Neural cell (in vitro differentiated cells): ENCODE data around the gene ZNF705A.
"Not testable (repeated sequence)": the region's sequence is repeated elsewhere in the genome, so short reads cannot be mapped to it uniquely, and the experiment has no call there.

Source experiments
- EP300 ChIP-seq: fragments of 450-650 bp; conservative IDR thresholded peaks from 2 replicates; pipeline ENCODE4 v1.6.1; 2014; ENCODE audit warnings: antibody characterized with exemption, mild to moderate bottlenecking, moderate library complexity; ENCODE audit not compliant: poor library complexity, severe bottlenecking
- EZH2 ChIP-seq: fragments of 200-600, 300-800 bp; shearing (Covaris generic), sonication (generic); IDR thresholded peaks from 2 replicates; pipeline ENCODE4 v1.6.1; 2014; ENCODE audit warnings: antibody characterized with exemption, low read length, borderline replicate concordance, mild to moderate bottlenecking; ENCODE audit not compliant: insufficient read depth, poor library complexity, severe bottlenecking
- MXI1 ChIP-seq: fragments of 450-650 bp; conservative IDR thresholded peaks from 2 replicates; pipeline ENCODE4 v1.6.1; 2014; ENCODE audit warnings: antibody characterized with exemption, mild to moderate bottlenecking; ENCODE audit not compliant: poor library complexity, severe bottlenecking
- POLR2AphosphoS5 ChIP-seq: IDR thresholded peaks from 2 replicates; pipeline ENCODE4 v1.6.1; 2012
- RAD21 ChIP-seq: fragments of 450-650 bp; conservative IDR thresholded peaks from 2 replicates; pipeline ENCODE4 v1.6.1; 2014; ENCODE audit warnings: antibody characterized with exemption, mild to moderate bottlenecking, moderate library complexity
- REST ChIP-seq: IDR thresholded peaks from 2 replicates; pipeline ENCODE4 v1.6.1; 2012; ENCODE audit warnings: borderline replicate concordance
- SMC3 ChIP-seq: fragments of 450-650 bp; conservative IDR thresholded peaks from 2 replicates; pipeline ENCODE4 v1.6.1; 2014; ENCODE audit warnings: antibody characterized with exemption, mild to moderate bottlenecking, moderate library complexity; ENCODE audit not compliant: poor library complexity
- TAF1 ChIP-seq: IDR thresholded peaks from 2 replicates; pipeline ENCODE4 v1.6.1; 2012; ENCODE audit warnings: low read depth
- TF ChIP-seq, protein P1 (sequence below): fragments of 450-650 bp; IDR thresholded peaks from 2 replicates; pipeline ENCODE4 v1.5.1; 2014; ENCODE audit warnings: antibody characterized with exemption, mild to moderate bottlenecking, moderate library complexity; ENCODE audit not compliant: poor library complexity, severe bottlenecking

GRCh38 chr12:8224782-8225181 lies 68.0 kb downstream of the ZNF705A start:
- TF ChIP-seq, protein P1, sequence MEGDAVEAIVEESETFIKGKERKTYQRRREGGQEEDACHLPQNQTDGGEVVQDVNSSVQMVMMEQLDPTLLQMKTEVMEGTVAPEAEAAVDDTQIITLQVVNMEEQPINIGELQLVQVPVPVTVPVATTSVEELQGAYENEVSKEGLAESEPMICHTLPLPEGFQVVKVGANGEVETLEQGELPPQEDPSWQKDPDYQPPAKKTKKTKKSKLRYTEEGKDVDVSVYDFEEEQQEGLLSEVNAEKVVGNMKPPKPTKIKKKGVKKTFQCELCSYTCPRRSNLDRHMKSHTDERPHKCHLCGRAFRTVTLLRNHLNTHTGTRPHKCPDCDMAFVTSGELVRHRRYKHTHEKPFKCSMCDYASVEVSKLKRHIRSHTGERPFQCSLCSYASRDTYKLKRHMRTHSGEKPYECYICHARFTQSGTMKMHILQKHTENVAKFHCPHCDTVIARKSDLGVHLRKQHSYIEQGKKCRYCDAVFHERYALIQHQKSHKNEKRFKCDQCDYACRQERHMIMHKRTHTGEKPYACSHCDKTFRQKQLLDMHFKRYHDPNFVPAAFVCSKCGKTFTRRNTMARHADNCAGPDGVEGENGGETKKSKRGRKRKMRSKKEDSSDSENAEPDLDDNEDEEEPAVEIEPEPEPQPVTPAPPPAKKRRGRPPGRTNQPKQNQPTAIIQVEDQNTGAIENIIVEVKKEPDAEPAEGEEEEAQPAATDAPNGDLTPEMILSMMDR, result not testable (repeated sequence)
- TF ChIP-seq SMC3, REST, POLR2AphosphoS5, EZH2, EP300, RAD21, MXI1, TAF1: not testable (repeated sequence)
